ENCODE results near the gene TAF4B.

Gene TAF4B

GRCh38 chr18:26210147-26210546, 16.1 kb upstream of the TAF4B start:
- H3K9me3 ChIP-seq (ENCODE audit: low read length): no peaks in the 10 kb centered on the region
- H3K79me2 ChIP-seq (ENCODE audit: insufficient read depth, low read length): no peaks in the 10 kb centered on the region
- H3K4me2 ChIP-seq (ENCODE audit: low read length): no peak overlapping the region
- H3K4me1 ChIP-seq (ENCODE audit: insufficient read depth, low read length, severe bottlenecking): peaks cover 3% of the 10 kb centered on the region
- H3F3A ChIP-seq (ENCODE audit: insufficient read depth, low read length): no peaks in the 10 kb centered on the region
- no peaks in the 10 kb centered on the region for H3K27me3 ChIP-seq (ENCODE audit: insufficient read depth, low read length)
- H4K20me1 ChIP-seq (ENCODE audit: insufficient read depth, low read length): no peaks in the 10 kb centered on the region
- no peaks in the 10 kb centered on the region for H3K9me2 ChIP-seq (ENCODE audit: low read depth, low read length)
- no peak overlapping the region for H3K9ac ChIP-seq (ENCODE audit: low read length)
- TF ChIP-seq CTCF (IDR thresholded peaks at IDR 0.05; ENCODE audit: low read length) (no peak), EZH2 (IDR thresholded peaks at IDR 0.05; ENCODE audit: borderline replicate concordance, low read length) (no peak)
- no peaks in the 10 kb centered on the region for H3K36me3 ChIP-seq (ENCODE audit: insufficient read depth, low read length)
- no peak overlapping the region for H3K4me3 ChIP-seq (ENCODE audit: low read depth, low read length, poor library complexity, severe bottlenecking)
- H3K27ac ChIP-seq (ENCODE audit: low read depth, low read length, poor library complexity, severe bottlenecking): no peak overlapping the region
- no peak overlapping the region for H2AFZ ChIP-seq (ENCODE audit: low read length)

- Histone ChIP-seq H3F3A (ENCODE audit: insufficient read depth, low read length) (no peaks in the 10 kb centered on the region), H3K27me3 (ENCODE audit: insufficient read depth, low read length) (no peaks in the 10 kb centered on the region), H3K9ac (ENCODE audit: low read length) (peak overlapping the region; percentile 32; the same call in 1 of the 2 replicates), H3K4me2 (ENCODE audit: low read length) (peak overlapping the region; percentile 54), H2AFZ (ENCODE audit: low read length) (peak overlapping the region; percentile 87; the same call in 1 of the 2 replicates), H3K4me1 (ENCODE audit: insufficient read depth, low read length, severe bottlenecking) (peaks cover 19% of the 10 kb centered on the region), H3K9me2 (ENCODE audit: low read depth, low read length) (no peaks in the 10 kb centered on the region), H3K36me3 (ENCODE audit: insufficient read depth, low read length) (no peaks in the 10 kb centered on the region), H3K4me3 (ENCODE audit: low read depth, low read length, poor library complexity, severe bottlenecking) (peak overlapping the region; percentile 38), H3K9me3 (ENCODE audit: low read length) (no peaks in the 10 kb centered on the region), H3K27ac (ENCODE audit: low read depth, low read length, poor library complexity, severe bottlenecking) (peak overlapping the region; percentile 43), H3K79me2 (ENCODE audit: insufficient read depth, low read length) (no peaks in the 10 kb centered on the region), H4K20me1 (ENCODE audit: insufficient read depth, low read length) (no peaks in the 10 kb centered on the region)
- TF ChIP-seq EZH2 (IDR thresholded peaks at IDR 0.05; ENCODE audit: borderline replicate concordance, low read length) (no peak), CTCF (IDR thresholded peaks at IDR 0.05; ENCODE audit: low read length) (no peak)
Observed at GRCh38 chr18:26215247-26215970, 10.8 kb upstream of the TAF4B start.

- TF ChIP-seq EZH2 (IDR thresholded peaks at IDR 0.05; ENCODE audit: borderline replicate concordance, low read length): no peak
- Histone ChIP-seq H4K20me1 (ENCODE audit: insufficient read depth, low read length) (no peaks in the 10 kb centered on the region), H3K79me2 (ENCODE audit: insufficient read depth, low read length) (peaks cover 31% of the 10 kb centered on the region), H3K27ac (ENCODE audit: low read depth, low read length, poor library complexity, severe bottlenecking) (no peak overlapping the region), H3K9me3 (ENCODE audit: low read length) (no peaks in the 10 kb centered on the region), H3K36me3 (ENCODE audit: insufficient read depth, low read length) (peaks cover 2% of the 10 kb centered on the region; the same call in 1 of the 2 replicates), H3K4me3 (ENCODE audit: low read depth, low read length, poor library complexity, severe bottlenecking) (no peak overlapping the region), H3K9ac (ENCODE audit: low read length) (no peak overlapping the region), H3F3A (ENCODE audit: insufficient read depth, low read length) (no peaks in the 10 kb centered on the region), H3K27me3 (ENCODE audit: insufficient read depth, low read length) (no peaks in the 10 kb centered on the region), H2AFZ (ENCODE audit: low read length) (no peak overlapping the region; the same call in 1 of the 2 replicates), H3K9me2 (ENCODE audit: low read depth, low read length) (no peaks in the 10 kb centered on the region), H3K4me2 (ENCODE audit: low read length) (peak overlapping the region; percentile 97; the same call in 1 of the 2 replicates), H3K4me1 (ENCODE audit: insufficient read depth, low read length, severe bottlenecking) (peaks cover 26% of the 10 kb centered on the region)
Observed at GRCh38 chr18:26225022-26225693, 1.1 kb upstream of the TAF4B start.

All from OCI-LY1 (cell line).